8988T (cell line): ENCODE measurements around the gene SPECC1L.

Experiments
- DNase-seq: peaks from one replicate; pipeline ENCODE4 v3.0.0; 2011

SPECC1L gene

DNA sequence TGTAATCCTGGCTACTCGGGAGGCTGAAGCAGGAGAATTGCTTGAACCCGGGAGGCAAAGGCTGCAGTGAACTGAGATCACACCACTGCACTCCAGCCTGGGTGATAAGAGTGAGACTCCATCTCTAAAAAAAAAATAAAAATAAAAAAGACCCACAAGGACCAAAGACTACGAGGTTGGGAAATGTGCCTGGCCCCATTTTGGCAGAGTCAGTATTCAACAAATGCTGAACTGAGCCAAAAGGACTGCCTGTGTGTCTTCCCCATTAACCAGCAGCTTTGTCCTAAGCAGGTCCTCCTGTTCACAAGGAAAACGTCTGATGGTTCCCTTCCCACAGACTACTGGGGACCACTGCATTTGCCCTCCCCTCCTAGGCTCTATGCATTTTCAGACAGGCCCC, 184.4 kb downstream of the SPECC1L start:
- DNase-seq: no peak

GRCh38 chr22:24455751-24456426, 185.3 kb downstream of the SPECC1L start:
- no peak for DNase-seq

- DNase-seq: no peak
Observed at GRCh38 chr22:24457894-24458420, 187.3 kb downstream of the SPECC1L start.

DNA sequence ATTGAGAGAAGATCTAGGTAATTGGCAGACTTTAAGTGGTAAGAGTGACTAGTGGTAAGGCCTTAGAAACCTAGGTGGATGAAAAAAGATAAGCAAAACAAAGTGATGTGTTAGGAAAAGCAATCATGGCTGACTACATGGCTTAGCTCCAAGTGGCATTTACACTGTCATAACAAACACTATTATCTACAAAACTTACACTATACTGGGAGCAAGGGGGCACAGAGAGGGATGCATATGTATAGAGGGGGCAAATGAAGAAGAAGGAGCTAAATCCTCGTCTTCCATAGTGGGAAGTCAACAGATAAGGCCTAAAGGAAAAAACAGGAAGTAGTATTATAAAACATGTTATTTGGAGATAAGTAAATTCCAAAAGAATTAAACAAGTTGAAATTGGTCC, 189.3 kb downstream of the SPECC1L start:
- no peak for DNase-seq

DNA sequence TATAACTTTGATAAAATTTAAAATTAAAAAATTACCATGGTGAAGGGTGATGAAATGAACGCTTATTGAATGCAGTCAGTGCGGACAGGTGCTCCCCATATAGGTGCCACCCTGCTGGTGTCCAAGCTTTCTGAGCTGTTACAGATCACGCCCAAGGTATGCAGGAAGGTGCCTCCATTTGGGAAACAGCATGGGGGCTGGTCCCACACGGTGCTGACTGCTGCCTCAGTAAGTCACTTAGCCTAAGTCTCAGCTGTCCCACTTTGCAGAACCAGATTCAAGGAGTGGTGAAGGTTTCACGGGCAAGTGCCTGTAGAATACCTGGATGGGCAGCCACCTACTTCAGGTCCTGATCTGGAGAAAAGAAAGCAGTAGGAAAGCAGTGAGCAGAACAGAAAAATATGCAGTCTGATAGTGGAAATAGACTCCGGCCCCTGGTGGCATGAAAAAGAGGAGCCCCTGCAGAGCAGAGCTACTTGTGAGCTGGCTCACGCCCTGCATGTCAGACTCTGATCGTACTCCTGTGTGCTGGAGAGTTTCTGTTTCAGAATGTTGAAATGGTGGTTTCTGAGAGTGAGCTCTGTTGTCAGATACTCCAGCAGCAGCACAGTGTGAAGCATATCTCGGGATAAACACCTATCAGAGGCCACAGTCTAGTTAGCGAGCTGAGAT, 189.9 kb downstream of the SPECC1L start:
- no peak for DNase-seq

GRCh38 chr22:24463071-24463760, 192.6 kb downstream of the SPECC1L start:
- DNase-seq: no peak

DNA sequence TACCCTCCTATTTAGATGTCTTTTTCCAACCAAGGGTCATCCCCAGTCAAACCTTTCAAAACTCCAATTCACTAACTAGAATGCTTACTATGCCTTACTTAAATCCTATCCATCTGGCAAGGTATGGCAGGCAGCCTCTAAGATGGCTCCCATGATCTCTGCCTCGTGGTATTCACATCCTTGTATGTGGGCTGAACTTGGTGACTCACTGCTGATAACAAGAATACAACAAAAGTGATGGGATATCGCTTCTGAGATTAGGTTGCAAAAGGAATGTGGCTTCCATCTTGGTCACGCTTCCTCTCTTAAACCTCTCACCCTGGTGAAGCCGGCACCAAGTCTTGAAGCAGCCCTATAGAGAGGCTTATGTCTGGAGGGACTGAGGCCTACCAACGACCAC, 194.9 kb downstream of the SPECC1L start:
- DNase-seq: no peak

GRCh38 chr22:24465975-24466374, 195.3 kb downstream of the SPECC1L start:
- no peak for DNase-seq

DNA sequence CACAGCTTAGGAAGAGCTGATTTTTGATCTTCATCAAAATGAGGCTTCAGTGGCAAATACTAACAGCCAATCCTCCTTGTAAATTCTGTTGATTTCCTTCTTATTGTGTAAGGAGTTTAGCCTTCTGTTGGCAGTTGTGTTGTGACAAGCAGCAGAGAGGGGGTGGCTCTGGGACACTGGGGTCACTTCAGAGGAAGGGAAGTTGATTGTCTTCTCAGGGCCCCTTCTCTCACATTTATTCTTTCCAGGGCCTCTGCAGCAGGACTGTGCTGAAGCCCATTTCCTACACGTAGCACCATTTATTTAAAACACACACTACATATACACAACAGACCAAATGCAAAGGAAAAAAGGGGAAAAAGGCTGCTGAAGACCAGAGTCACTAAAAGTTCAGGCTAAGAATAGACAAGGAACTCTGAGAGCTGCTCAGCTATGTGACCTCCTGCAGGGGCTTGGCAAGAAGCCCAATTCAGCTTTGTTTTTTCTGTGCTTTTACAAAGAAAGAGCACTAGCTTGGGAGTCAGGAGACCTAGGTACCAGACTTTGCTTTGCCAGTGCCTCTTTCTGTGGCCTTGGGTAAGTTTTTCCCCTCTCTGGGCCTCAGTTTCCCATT, 196.2 kb downstream of the SPECC1L start:
- no peak for DNase-seq

DNA sequence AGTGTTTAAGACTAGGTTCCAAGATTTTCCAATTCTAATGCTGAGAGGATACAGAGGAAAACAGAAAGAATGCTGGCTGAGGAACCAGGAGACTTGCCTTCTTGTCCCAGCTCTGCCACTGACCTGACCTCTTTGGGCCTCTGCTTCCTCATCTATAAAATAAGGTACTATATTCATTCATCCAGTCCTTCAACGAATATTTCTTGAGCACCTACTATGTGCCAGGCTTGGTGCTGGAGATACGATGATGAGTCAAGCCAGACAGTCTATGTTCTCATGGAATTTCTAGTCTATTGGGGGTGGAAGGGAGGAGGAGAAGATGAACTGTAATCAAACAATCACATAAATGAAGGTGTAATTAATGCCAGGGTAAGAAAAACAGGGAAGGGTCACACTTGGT, 196.7 kb downstream of the SPECC1L start:
- DNase-seq: no peak
